Measurements from ENCODE around the gene ZNF853.

DNA sequence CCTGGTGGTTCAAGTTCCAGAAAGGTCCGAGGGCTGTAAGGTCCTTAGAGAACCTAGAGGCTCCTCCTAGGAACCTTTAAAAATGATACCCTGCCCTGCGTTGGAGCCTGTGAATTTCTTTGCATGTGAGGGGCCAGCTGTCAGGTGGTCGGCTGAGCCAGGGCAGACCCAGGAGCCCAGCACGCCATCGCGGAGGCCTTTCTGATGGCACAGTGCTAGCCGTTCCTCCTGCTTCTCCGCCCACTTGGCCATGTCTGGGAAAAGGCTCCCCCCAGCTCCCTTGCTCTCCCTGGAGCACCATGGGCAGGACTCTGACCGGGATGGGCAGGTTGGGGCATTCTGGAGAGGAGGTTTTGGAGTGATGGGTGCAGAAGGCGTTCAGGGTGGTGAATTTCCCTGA is 29.3 kb downstream of the ZNF853 start:
- TF ChIP-seq POLR2A (IDR thresholded peaks at IDR 0.05; ENCODE audit: low read depth, low read length) (no peak), MYC (IDR thresholded peaks at IDR 0.05; ENCODE audit: low read depth, low read length) (no peak), EZH2 (IDR thresholded peaks at IDR 0.05; ENCODE audit: borderline replicate concordance, low read depth, low read length, severe bottlenecking) (no peak), POLR2AphosphoS5 (IDR thresholded peaks at IDR 0.05; ENCODE audit: insufficient read depth, low read depth, low read length) (no peak), FOS (IDR thresholded peaks at IDR 0.05; ENCODE audit: borderline replicate concordance, insufficient read depth, low read length) (no peak), GATA2 (IDR thresholded peaks at IDR 0.05; ENCODE audit: insufficient read depth, insufficient read length, low read depth, low read length) (no peak)
- TF ChIP-seq, protein P1, sequence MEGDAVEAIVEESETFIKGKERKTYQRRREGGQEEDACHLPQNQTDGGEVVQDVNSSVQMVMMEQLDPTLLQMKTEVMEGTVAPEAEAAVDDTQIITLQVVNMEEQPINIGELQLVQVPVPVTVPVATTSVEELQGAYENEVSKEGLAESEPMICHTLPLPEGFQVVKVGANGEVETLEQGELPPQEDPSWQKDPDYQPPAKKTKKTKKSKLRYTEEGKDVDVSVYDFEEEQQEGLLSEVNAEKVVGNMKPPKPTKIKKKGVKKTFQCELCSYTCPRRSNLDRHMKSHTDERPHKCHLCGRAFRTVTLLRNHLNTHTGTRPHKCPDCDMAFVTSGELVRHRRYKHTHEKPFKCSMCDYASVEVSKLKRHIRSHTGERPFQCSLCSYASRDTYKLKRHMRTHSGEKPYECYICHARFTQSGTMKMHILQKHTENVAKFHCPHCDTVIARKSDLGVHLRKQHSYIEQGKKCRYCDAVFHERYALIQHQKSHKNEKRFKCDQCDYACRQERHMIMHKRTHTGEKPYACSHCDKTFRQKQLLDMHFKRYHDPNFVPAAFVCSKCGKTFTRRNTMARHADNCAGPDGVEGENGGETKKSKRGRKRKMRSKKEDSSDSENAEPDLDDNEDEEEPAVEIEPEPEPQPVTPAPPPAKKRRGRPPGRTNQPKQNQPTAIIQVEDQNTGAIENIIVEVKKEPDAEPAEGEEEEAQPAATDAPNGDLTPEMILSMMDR (IDR thresholded peaks at IDR 0.05; ENCODE audit: extremely low read depth in 1 of 2, insufficient read depth in 1 of 2, low read depth in 1 of 2, low read length in 2 of 2) = no peak
- TF ChIP-seq, protein P2, sequence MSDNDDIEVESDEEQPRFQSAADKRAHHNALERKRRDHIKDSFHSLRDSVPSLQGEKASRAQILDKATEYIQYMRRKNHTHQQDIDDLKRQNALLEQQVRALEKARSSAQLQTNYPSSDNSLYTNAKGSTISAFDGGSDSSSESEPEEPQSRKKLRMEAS (IDR thresholded peaks at IDR 0.05; ENCODE audit: insufficient read depth, insufficient read length) = no peak
